Esophagus squamous epithelium (tissue), 4 donors: ENCODE measurements around the gene TOMM22.

Experiments
- CTCF ChIP-seq, 6 experiments: fragments of 450-650 bp in 4 of 6; fragments of 200-600 bp in 2 of 6; sonication (generic) in 2 of 6; IDR thresholded peaks; one replicate each; pipeline ENCODE4 v1.5.1; 2016 to 2019; ENCODE audit warnings: antibody characterized with exemption in 6 of 6, mild to moderate bottlenecking in 4 of 6, moderate library complexity in 4 of 6
- POLR2A ChIP-seq, 4 donors: fragments of 450-650 bp; IDR thresholded peaks; one replicate each; pipeline ENCODE4 v1.6.1; 2017; ENCODE audit warnings: antibody characterized with exemption in 4 of 4, mild to moderate bottlenecking in 4 of 4, moderate library complexity in 3 of 4

- TF ChIP-seq CTCF (IDR thresholded peaks at IDR 0.05) (no peak), POLR2A (IDR thresholded peaks at IDR 0.05) (no peak)
These were observed 18.6 kb downstream of the TOMM22 start for GRCh38 chr22:38700270-38700788.
